CD4-positive, alpha-beta T cell treated with Interferon alpha-2 for 1 hour (primary cell): ENCODE measurements around the gene TAF4.

ENCODE experiments used
- DNase-seq, 2 donors: peaks; one replicate each; pipeline ENCODE4 v3.0.0-alpha.2; 2020 to 2022

TAF4 gene

DNA sequence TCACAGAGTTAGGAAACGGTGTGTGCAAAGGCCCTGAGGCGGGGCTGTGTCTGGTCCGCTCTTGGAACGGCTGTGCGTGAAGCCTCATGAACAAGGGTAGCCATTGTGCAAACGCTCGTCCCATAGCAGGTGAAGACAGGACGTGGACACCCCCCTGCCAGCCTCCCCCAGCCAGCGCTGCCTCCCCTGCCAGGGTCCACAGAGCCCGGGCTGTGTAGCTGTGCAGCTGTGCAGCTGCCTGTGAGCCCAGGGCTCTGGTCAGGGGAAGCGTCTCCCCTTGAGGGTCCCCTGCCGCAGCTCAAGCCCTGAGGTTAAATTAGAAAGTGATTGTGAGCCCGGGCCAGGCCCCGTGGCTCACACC is 139.4 kb downstream of the TAF4 start:
- no peak for DNase-seq

DNA sequence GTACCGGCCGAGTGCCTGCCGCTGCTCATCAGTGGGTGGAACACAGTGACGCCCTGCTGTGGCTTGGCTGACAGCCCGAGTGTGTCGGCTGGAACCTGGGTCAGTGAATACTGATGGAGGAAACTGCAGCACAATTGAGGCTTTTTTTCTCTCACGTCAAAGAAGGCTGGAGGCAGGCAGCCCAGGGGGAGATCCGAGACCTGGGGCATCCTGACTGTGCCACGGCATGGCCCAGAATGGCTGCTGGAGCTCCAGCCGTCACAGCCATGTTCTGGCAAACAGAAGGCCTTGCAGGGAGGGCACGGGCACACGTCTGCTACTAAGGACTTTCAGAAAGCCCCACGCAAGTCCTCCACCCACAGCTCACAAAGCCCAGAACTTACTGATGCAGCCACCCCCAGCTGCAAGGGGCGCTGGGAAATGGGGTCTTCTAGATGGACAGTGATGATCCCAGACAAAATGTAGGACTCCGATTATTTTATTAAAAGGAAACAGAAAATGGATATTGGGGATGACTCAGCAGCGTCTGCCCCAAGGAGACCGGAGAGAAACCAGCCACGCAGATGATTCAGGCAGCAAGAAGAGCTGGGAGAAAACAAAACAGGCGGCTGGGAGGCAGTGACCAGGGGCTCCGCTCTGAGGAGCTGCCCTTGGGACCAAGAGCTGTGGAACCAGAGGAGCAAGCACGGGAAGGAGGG is 140.0 kb downstream of the TAF4 start:
- DNase-seq: no peak

DNA sequence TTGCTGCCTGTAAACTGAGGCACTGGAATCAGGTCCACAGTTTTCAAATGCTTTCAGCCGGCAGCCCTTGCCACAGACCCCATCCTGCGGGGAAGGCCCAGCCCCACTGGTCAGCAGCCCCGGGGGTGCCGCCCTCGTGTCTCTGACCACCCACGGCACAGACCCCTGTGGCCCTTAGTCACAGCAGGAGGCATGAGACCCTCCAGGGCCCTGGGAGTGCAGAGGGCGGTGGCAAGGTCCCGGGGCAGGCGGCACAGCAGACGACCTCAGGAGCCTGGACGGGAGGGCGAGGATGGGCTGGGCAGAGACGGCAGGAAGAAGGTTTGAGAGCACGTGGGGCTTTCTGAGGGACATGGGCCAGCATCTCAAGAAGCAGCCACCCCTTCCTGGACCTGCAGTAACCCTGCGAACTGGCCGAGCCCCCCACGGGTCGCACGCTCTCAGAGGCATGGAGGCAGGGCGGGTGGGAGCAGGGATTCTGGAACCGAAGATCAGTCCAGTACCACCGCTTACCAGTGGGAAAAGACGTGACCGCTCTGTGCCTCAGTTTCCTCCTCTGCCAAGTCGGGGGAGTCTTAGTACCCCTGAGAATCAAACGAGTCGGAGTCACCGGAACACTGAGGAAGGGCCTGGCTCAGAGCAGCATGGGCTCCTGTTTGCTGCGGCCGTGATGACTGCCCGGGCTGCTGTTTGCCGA is 140.7 kb downstream of the TAF4 start:
- DNase-seq: no peak
